ENCODE measurements around the gene MYO7A. TPM values are rescaled to one million over a fixed set of nuclear protein-coding genes. Genes with fewer than 3 reads are reported as not detected.

The MYO7A gene
- total and polyA plus RNA-seq, 2 of the 4 experiments (the other 2 are of a cell fraction), result 0.02 TPM; not detected in 1

DNA sequence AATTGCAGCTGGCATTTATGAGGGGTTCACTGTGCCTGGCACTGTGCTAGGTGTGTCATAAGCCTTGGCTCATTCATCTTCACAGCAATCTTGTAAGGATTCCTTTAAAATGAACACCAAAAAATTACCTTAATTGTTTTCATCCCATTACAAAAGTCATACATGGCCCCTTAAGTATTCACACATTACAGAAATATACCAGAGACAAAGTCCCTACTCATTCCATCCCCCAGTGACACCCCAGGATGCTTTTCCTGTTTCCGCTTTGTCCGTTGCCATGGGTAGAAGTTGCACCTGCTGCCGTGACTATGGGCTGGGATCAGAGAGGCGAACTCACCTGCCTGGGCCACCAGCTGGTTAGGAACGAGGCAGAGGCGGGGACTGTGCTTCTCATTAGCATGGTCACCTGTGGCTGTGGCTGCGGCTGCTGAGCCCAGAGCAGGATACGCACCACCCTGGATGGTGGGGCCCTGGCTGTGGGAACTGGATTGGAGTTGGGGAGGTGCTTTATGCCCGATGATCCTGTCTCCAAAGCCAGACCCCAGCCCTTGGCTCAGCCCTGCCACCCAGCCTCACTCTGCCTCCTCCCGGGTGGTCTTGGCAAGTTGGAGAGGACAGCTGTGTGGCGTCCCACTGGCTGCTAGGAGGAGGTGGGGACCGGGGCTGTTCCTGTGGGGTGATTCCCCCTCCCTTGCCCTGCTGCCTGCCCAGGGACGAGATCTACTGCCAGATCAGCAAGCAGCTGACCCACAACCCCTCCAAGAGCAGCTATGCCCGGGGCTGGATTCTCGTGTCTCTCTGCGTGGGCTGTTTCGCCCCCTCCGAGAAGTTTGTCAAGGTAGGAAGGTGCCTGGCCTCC is 60.8 kb downstream of the MYO7A start:
- CTCF ChIA-PET, result interaction anchor here (0.9 to 2.5 kb wide), 5 partner anchors 9 to 421 kb away, joined by 3 to 21 read pairs (median 3); partner anchors contain the start of gene MYO7A
- intact Hi-C loops (cut with micrococcal nuclease), result loop anchor here (1.0 to 10.0 kb wide), 3 partner anchors 62 to 264 kb away; no protein-coding TSS in a partner anchor
- no CpG with 5 or more reads among the region's 18 CpGs for WGBS, 2 experiments (ENCODE audit: extremely low coverage in 2 of 2, insufficient read length in 1 of 2)

More for the DNA sequence above, 60.8 kb downstream of the MYO7A start:
- dilution Hi-C loops (cut with HindIII; ENCODE audit: low sequenced_read_pairs, unreplicated experiment), result no loop called here
- H3K79me1 ChIP-seq (ENCODE audit: low read depth in 1 of 2, low read length in 2 of 2), result no peaks in the 10 kb centered on the region
- no peak overlapping the region for H3K27ac ChIP-seq (ENCODE audit: insufficient read depth, low read length)
- no peaks in the 10 kb centered on the region for H3K4me1 ChIP-seq (ENCODE audit: control insufficient read depth, insufficient read depth, low read length)
- POLR2A ChIA-PET (ENCODE audit: unreplicated experiment), result interaction anchor here (0.6 kb wide), 1 partner anchor 230 kb away, joined by 3 read pairs; no protein-coding TSS in a partner anchor
- no peaks in the 10 kb centered on the region for H3K36me3 ChIP-seq (ENCODE audit: control insufficient read depth, insufficient read depth, low read length)
- no peak overlapping the region for H2BK20ac ChIP-seq (ENCODE audit: low read depth, low read length)
- DNase-seq (no peak), ATAC-seq (ENCODE audit: low read depth) (no peak)
- H2BK15ac ChIP-seq (ENCODE audit: low read depth, low read length), result no peak overlapping the region
- no peak overlapping the region for H3K18ac ChIP-seq (ENCODE audit: low read depth, low read length)
- no peak overlapping the region for H3K9ac ChIP-seq (ENCODE audit: low read depth, low read length)
- H3K23ac ChIP-seq (ENCODE audit: low read depth, low read length), result no peak overlapping the region
- no peak overlapping the region for H4K5ac ChIP-seq (ENCODE audit: low read depth, low read length)
- in situ Hi-C loops (cut with MboI; ENCODE audit: low sequenced_read_pairs), result loop anchor here (5.0 to 10.0 kb wide), 2 partner anchors 64 to 142 kb away; partner anchors contain the start of gene MYO7A
- no peak overlapping the region for H3K14ac ChIP-seq (replicated peaks; ENCODE audit: low read depth, low read length)
- no peak overlapping the region for H3K4me2 ChIP-seq (ENCODE audit: low read depth, low read length)
- no peak overlapping the region for H2AK5ac ChIP-seq (ENCODE audit: low read depth, low read length)
- peaks cover 3% of the 10 kb centered on the region; the same call in 1 of the 2 replicates for H4K20me1 ChIP-seq (ENCODE audit: insufficient read depth, low read length)
- no peak overlapping the region for H2AK9ac ChIP-seq (replicated peaks; ENCODE audit: low read depth, low read length, poor library complexity)
- no peak overlapping the region for H3K56ac ChIP-seq (ENCODE audit: extremely low read depth, insufficient read depth, low read length)
- no peak overlapping the region for H3K4me3 ChIP-seq (ENCODE audit: insufficient read depth, low read depth, low read length)
- BruUV-seq (replicated peaks), result no TSS peak
- H2BK5ac ChIP-seq (ENCODE audit: low read depth, low read length, poor library complexity, severe bottlenecking), result no peak overlapping the region
- no peak overlapping the region for H4K91ac ChIP-seq (ENCODE audit: insufficient read depth, low read depth, low read length)
- H4K8ac ChIP-seq (ENCODE audit: low read depth in 2 of 2, low read length in 2 of 2), result no peak overlapping the region
- no peak overlapping the region for H2BK120ac ChIP-seq (ENCODE audit: low read depth, low read length)
- no peak overlapping the region for H2AFZ ChIP-seq (replicated peaks; ENCODE audit: low read length, poor library complexity)
- H3K9me3 ChIP-seq (ENCODE audit: control insufficient read depth, insufficient read depth, low read length), result no peaks in the 10 kb centered on the region
- H3K9me1 ChIP-seq (ENCODE audit: insufficient read depth, low read length), result 0 out of 2 replicates have a peak, but pooled peaks cover 2% of the 10 kb centered on the region
- no peak overlapping the region for H3K4ac ChIP-seq (ENCODE audit: low read depth, low read length)
- peaks cover 16% of the 10 kb centered on the region for H3K27me3 ChIP-seq (ENCODE audit: control insufficient read depth, insufficient read depth, low read length)
- TF ChIP-seq NFE2L2 (IDR thresholded peaks at IDR 0.05; ENCODE audit: low read depth, low read length) (no peak), RFX5 (IDR thresholded peaks at IDR 0.05; ENCODE audit: low read depth, low read length) (no peak), MXI1 (IDR thresholded peaks at IDR 0.05; ENCODE audit: borderline replicate concordance, low read depth, low read length) (no peak), CTCF (conservative IDR thresholded peaks at IDR 0.05; ENCODE audit: low read depth, low read length) (no peak), ELK1 (IDR thresholded peaks at IDR 0.05; ENCODE audit: borderline replicate concordance, low read depth, low read length) (no peak), USF2 (IDR thresholded peaks at IDR 0.05; ENCODE audit: low read depth, low read length) (no peak), MAFK (IDR thresholded peaks at IDR 0.05; ENCODE audit: low read depth, low read length) (no peak), FOS (IDR thresholded peaks at IDR 0.05; ENCODE audit: low read depth, low read length) (no peak), RCOR1 (IDR thresholded peaks at IDR 0.05; ENCODE audit: insufficient replicate concordance, low read length) (no peak), CHD1 (IDR thresholded peaks at IDR 0.05; ENCODE audit: low read depth, low read length) (no peak), SMC3 (IDR thresholded peaks at IDR 0.05; ENCODE audit: low read depth, low read length) (no peak)
